Endothelial cell (in vitro differentiated cells): ENCODE data around the gene NT5C3B. TPM values are rescaled to one million over a fixed set of nuclear protein-coding genes. Genes with fewer than 3 reads are reported as not detected.
A peak's percentile ranks its signal among the peaks of the same experiment; 100 is the strongest.
"Not testable (repeated sequence)": the region's sequence is repeated elsewhere in the genome, so short reads cannot be mapped to it uniquely, and the experiment has no call there.

ENCODE experiments used
- DNase-seq: peaks from one replicate; pipeline ENCODE4 v3.0.0; 2021; ENCODE audit warnings: low spot score
- H3K27ac Mint-ChIP-seq: one replicate; pipeline ENCODE4 v1.8.0; 2021; ENCODE audit warnings: mixed read lengths, inconsistent platforms; ENCODE audit not compliant: unreplicated experiment
- H3K27me3 Mint-ChIP-seq: one replicate; pipeline ENCODE4 v1.8.0; 2021; ENCODE audit warnings: mild to moderate bottlenecking, moderate library complexity, mixed read lengths, inconsistent platforms; ENCODE audit not compliant: unreplicated experiment
- H3K36me3 Mint-ChIP-seq: one replicate; pipeline ENCODE4 v1.8.0; 2021; ENCODE audit warnings: mild to moderate bottlenecking, low read depth, mixed read lengths, inconsistent platforms; ENCODE audit not compliant: unreplicated experiment
- H3K4me1 Mint-ChIP-seq: one replicate; pipeline ENCODE4 v1.8.0; 2021; ENCODE audit warnings: mild to moderate bottlenecking, mixed read lengths, inconsistent platforms; ENCODE audit not compliant: unreplicated experiment
- H3K4me3 Mint-ChIP-seq: one replicate; pipeline ENCODE4 v1.8.0; 2021; ENCODE audit warnings: mild to moderate bottlenecking, mixed read lengths, inconsistent platforms; ENCODE audit not compliant: unreplicated experiment
- H3K9me3 Mint-ChIP-seq: one replicate; pipeline ENCODE4 v1.8.0; 2021; ENCODE audit warnings: mixed read lengths, inconsistent platforms; ENCODE audit not compliant: unreplicated experiment
- long read RNA-seq: library from polyadenylated mRNA; unstranded; transcript quantifications from one replicate; pipeline ENCODE4 v2.0.0, GENCODE V29; 2020; ENCODE audit not compliant: unreplicated experiment
- total RNA-seq: library from RNA; stranded (reverse); fragmentation: NEBNext Ultra II Directional; extraction: Animal tissue kit (Norgen Biotek cat#: 25700); gene quantifications from one replicate; pipeline ENCODE4 v1.2.1, GENCODE V29; 2021; ENCODE audit not compliant: unreplicated experiment
- TF ChIP-seq, protein P1 (sequence below): fragments of 200-600 bp; sonication (generic); IDR thresholded peaks from one replicate; pipeline ENCODE4 v1.5.0; 2021; ENCODE audit warnings: antibody characterized with exemption; ENCODE audit not compliant: unreplicated experiment

Gene NT5C3B
- total RNA-seq: 79.9 TPM
- long read RNA-seq, transcript NT5C3B-203 (9 exons, 975 nt): minor isoform, 7 of 70 reads
- long read RNA-seq, transcript NT5C3B-216 (8 exons, 1,534 nt): major isoform, 43 of 70 reads
- long read RNA-seq, partial matches to known transcripts: 4 of 70 reads
- long read RNA-seq, other reads (novel, unspliced or antisense): 12 of 70 reads

DNA sequence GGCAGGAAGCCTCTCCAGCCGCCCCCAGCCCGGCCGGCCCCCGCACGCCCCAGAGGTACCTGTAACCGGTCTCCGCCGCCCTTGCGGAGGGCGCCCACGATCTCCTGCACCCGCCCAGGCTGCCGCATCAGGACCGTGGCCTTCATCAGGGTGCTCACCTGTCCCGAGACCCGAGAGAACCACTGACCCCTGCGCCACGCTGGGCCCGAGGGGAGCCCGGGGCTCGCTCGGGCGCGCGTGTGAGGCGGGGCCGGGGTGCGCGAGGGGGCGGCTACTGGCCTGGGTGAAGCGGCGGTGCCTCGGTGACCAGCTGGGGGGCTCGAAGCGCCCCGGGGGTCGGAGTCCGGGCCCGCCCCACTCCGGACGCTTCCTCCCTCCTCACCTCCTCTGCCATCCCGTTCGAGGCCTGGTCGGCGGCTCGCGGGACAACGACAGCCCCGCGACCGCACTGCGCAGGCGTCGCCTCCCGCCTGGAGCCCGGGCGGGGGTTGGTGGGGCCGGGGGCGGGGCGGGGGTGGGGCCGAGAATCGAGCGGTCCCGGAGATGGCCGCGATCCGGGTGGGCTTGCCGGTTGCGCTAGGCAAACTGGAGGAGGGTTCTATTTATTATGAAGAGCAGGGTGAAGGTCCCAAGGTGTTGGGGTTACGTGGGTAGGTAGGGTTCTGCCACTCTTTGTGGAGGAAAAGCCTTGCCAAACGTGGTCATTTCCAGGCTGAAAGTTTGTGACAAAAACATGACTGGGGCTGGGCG lies at the start of gene NT5C3B:
Gene NT5C3B, minus strand, starts transcription at position 433 of the 750 bp plus-strand sequence. Its CDS starts 39 bp downstream, at position 394.
- TF ChIP-seq, protein P1, sequence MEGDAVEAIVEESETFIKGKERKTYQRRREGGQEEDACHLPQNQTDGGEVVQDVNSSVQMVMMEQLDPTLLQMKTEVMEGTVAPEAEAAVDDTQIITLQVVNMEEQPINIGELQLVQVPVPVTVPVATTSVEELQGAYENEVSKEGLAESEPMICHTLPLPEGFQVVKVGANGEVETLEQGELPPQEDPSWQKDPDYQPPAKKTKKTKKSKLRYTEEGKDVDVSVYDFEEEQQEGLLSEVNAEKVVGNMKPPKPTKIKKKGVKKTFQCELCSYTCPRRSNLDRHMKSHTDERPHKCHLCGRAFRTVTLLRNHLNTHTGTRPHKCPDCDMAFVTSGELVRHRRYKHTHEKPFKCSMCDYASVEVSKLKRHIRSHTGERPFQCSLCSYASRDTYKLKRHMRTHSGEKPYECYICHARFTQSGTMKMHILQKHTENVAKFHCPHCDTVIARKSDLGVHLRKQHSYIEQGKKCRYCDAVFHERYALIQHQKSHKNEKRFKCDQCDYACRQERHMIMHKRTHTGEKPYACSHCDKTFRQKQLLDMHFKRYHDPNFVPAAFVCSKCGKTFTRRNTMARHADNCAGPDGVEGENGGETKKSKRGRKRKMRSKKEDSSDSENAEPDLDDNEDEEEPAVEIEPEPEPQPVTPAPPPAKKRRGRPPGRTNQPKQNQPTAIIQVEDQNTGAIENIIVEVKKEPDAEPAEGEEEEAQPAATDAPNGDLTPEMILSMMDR: no peak
- Mint-ChIP-seq H3K36me3 (peaks cover 7% of the 10 kb centered on the region), H3K4me1 (no peaks in the 10 kb centered on the region), H3K9me3 (no peaks in the 10 kb centered on the region), H3K27ac (no peak within 1 kb of the TSS), H3K4me3 (peak within 1 kb of the TSS; percentile 92), H3K27me3 (peaks cover 2% of the 10 kb centered on the region)
- DNase-seq: peak; percentile 64

DNA sequence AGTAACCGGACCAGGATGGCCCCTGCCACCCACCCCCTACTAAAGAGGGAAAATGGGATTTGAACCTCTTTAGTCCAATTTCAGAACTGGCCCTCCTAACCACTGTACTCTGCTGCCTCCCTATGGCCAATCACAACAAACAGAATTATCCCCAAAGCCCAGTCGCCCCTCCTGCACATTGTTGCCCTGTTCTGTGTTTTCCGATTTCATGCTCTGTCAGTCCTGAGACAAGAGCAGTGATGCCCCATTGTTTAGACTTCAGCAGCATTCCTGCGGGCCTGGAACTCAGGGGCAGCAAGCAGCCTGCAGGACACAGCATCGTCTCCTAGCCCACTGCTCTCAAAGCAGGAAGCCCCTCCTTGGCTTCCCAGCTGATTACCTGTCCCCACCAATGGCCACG lies 49.7 kb upstream of the NT5C3B start:
- TF ChIP-seq, protein P1: no peak
- no peak for DNase-seq
- peaks cover 2% of the 10 kb centered on the region for H3K4me1 Mint-ChIP-seq
- peak overlapping the region; percentile 4 for H3K27ac Mint-ChIP-seq
- peak overlapping the region; percentile 53 for H3K4me3 Mint-ChIP-seq
- peaks cover 38% of the 10 kb centered on the region for H3K36me3 Mint-ChIP-seq
- H3K27me3 Mint-ChIP-seq: no peaks in the 10 kb centered on the region
- no peaks in the 10 kb centered on the region for H3K9me3 Mint-ChIP-seq

GRCh38 chr17:41882756-41883155 lies 46.7 kb upstream of the NT5C3B start:
- H3K9me3 Mint-ChIP-seq: no peaks in the 10 kb centered on the region
- H3K27ac Mint-ChIP-seq: no peak overlapping the region
- H3K36me3 Mint-ChIP-seq: peaks cover 46% of the 10 kb centered on the region
- no peak overlapping the region for H3K4me3 Mint-ChIP-seq
- DNase-seq: no peak
- H3K4me1 Mint-ChIP-seq: peaks cover 2% of the 10 kb centered on the region
- TF ChIP-seq, protein P1: no peak
- H3K27me3 Mint-ChIP-seq: peaks cover 1% of the 10 kb centered on the region

DNA sequence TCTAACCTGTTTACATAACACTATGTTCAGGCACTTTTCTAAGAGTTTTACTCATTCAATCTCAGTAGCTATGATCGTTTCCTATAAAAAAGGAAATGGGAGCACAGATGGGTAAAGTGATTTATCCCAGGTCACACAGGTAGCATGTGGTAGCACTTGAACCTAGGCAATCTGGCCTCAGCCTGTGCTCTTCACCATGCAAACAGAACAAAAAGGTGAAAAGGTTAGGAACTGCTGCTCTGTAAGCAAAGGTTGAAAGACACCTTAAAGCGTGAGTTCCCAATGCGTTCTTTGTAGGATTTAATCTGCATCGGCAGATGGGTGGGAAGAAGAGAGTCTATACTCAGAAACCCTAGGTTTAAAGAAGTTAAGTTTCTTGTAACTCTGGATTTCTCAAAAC lies 44.1 kb upstream of the NT5C3B start:
- Mint-ChIP-seq H3K4me3 (no peak overlapping the region), H3K27me3 (peaks cover 1% of the 10 kb centered on the region), H3K27ac (no peak overlapping the region), H3K36me3 (peaks cover 47% of the 10 kb centered on the region), H3K9me3 (no peaks in the 10 kb centered on the region), H3K4me1 (peaks cover 2% of the 10 kb centered on the region)
- DNase-seq: no peak
- TF ChIP-seq, protein P1: no peak

- DNase-seq, H3K4me3 Mint-ChIP-seq, H3K27me3 Mint-ChIP-seq, H3K4me1 Mint-ChIP-seq, H3K9me3 Mint-ChIP-seq, H3K27ac Mint-ChIP-seq: not testable (repeated sequence)
- peaks cover 57% of the 10 kb centered on the region for H3K36me3 Mint-ChIP-seq
Observed at GRCh38 chr17:41874293-41874670, 38.2 kb upstream of the NT5C3B start.
